Superior temporal gyrus (tissue), 1 donor: Measurements from ENCODE around the gene PRPS1L1.

ENCODE experiments used
- DNase-seq: peaks from one replicate; pipeline ENCODE4 v3.0.0-alpha.2; 2016; ENCODE audit errors: extremely low spot score

PRPS1L1 gene

GRCh38 chr7:18027628-18028027 is at the start of gene PRPS1L1:
Gene PRPS1L1 (minus strand): TSS chr7:18027846.
- no peak for DNase-seq

GRCh38 chr7:18076461-18076860 is 48.8 kb upstream of the PRPS1L1 start:
- DNase-seq = no peak

GRCh38 chr7:18068745-18069144 is 41.1 kb upstream of the PRPS1L1 start:
- no peak for DNase-seq

GRCh38 chr7:18064242-18064838 is 36.7 kb upstream of the PRPS1L1 start:
- no peak for DNase-seq

- DNase-seq = no peak
Observed at GRCh38 chr7:18063149-18063901, 35.7 kb upstream of the PRPS1L1 start.

- no peak for DNase-seq
Observed at GRCh38 chr7:18059171-18059570, 31.5 kb upstream of the PRPS1L1 start.

- no peak for DNase-seq
Observed at GRCh38 chr7:18053941-18054340, 26.3 kb upstream of the PRPS1L1 start.

GRCh38 chr7:18053177-18053928 is 25.7 kb upstream of the PRPS1L1 start:
- no peak for DNase-seq

GRCh38 chr7:18049262-18049661 is 21.6 kb upstream of the PRPS1L1 start:
- DNase-seq = no peak

GRCh38 chr7:18046601-18047000 is 19.0 kb upstream of the PRPS1L1 start:
- no peak for DNase-seq

- DNase-seq = no peak
Observed at GRCh38 chr7:18045171-18045570, 17.5 kb upstream of the PRPS1L1 start.

- no peak for DNase-seq
Observed at GRCh38 chr7:18041191-18041590, 13.5 kb upstream of the PRPS1L1 start.

- DNase-seq = no peak
Observed at GRCh38 chr7:18040196-18040595, 12.6 kb upstream of the PRPS1L1 start.

GRCh38 chr7:18038382-18038781 is 10.7 kb upstream of the PRPS1L1 start:
- no peak for DNase-seq

- DNase-seq = no peak
Observed at GRCh38 chr7:18037609-18038008, 10.0 kb upstream of the PRPS1L1 start.

- DNase-seq = no peak
Observed at GRCh38 chr7:18036783-18037182, 9.1 kb upstream of the PRPS1L1 start.

GRCh38 chr7:18030758-18031157 is 3.1 kb upstream of the PRPS1L1 start:
- no peak for DNase-seq

- no peak for DNase-seq
Observed at GRCh38 chr7:18020138-18020715, 7.4 kb downstream of the PRPS1L1 start.

GRCh38 chr7:18019555-18019954 is 8.1 kb downstream of the PRPS1L1 start:
- no peak for DNase-seq

GRCh38 chr7:18018296-18019215 is 9.1 kb downstream of the PRPS1L1 start:
- DNase-seq = no peak
